HG02588 (cell line): ENCODE data around the gene ING3.

Experiments
- ATAC-seq: cut with Tn5 transposase; IDR thresholded peaks from one replicate; pipeline ENCODE4 v1.9.1; 2021; ENCODE audit warnings: mild to moderate bottlenecking, moderate library complexity; ENCODE audit not compliant: unreplicated experiment

The ING3 gene

DNA sequence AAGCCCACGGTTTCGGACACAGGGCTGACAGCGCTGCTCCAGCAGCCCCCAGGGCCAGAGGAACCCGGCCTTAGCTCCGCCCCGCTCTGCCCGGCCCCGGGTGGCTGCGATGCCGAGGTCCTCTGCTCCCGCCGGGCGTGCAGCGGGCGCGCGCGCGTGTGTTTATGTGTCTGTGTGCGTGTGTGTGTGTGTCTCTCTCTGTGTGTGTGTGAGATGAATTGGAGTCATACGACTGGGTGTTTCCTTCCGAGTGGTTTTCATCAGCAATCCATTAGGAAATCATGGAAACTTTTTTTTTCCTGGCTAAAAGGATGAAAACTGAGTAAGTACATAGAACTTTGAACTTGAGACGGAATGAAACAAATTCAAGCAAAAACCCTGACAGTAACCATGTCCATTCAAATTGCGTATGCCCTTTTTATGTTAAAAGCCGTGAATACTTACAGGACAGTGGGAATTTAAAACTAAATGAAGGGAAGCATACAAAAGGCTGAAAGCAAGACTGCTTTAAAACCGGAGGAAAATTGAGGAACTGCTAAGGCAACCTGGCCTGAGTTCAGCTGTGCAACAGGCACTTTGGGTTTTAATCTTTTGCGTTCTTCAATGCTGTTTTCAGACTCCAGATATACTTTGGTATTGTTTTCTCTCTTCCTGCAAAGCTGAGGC, 38.1 kb downstream of the ING3 start, which contains the start of gene CPED1:
CPED1 (plus strand) TSS at position 121 of the 666 bp plus-strand sequence. CDS start 911 bp downstream, outside the sequence.
- peak; percentile 70 for ATAC-seq

DNA sequence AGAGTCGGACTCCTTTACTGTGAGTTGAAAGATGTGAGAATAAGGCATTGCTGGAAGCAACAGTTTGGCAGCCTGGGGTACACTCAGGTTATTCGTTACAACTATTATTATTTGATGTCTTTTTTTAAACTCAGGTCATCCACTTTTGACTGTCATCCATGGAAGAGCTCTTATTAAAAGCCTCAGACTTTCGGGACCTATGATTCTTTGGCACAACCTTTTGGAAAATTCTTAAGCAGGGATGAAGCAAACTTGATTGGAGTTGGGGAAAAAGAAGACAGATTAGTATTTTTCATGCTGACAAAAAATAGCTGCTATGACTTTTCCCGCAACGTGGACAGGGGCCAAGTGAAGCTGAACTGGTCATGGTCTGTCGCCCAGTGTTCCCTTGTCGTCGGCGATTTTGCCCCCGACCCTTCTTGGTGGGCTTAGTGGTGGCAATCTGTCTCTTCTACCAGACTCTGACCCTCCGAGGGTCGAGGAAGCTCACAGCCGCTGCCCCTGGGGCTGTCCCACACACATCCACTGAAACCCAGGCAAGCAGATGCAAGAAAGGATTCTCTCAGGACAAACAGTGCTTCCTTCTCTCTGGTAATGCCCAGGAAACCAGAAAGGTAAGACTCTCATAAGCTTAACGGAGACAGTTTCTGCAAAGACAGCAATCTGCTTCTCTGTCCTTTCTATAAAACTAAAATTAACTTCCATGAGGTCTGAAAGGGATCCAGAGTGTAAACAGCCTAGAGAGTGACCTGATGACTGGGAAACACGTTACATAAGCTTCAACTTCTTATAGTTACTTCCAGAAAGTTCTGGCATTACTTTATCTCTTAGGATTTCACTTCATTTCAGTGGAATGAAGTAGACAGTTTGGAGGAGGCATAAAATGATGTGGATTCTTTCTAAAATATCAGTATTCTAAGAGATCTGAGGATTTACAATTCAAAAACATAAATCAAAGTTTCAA, 39.0 kb downstream of the ING3 start:
- ATAC-seq = no peak

DNA sequence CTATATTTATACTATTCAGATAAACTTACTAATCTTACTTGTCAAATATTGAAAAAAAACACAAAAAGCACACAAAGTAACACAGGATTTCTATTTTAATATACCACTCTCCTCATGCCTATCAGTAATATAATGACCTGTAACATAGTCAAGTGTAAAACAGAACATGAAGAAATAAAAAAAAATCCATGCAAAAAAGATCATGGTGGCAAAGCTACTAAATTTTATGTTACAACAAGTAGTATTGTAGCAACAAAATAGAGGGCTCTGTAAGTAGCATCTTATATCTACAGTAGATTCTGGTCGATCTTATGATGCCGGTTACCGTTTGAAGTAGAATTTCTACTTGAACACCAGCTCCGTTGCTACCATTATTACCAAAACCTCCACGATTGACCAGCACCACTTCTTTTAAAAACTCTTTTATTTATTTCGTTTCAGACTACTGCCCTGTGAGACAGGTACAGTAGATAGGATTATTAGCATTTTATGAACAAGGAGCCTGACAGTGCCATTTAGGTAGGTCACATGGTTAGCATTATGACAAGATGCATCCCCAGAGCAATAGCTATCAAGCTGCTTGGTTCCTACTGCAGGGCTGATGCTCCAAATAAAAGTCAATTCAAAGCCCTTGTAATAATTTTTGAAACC, 40.0 kb downstream of the ING3 start:
- ATAC-seq = no peak

DNA sequence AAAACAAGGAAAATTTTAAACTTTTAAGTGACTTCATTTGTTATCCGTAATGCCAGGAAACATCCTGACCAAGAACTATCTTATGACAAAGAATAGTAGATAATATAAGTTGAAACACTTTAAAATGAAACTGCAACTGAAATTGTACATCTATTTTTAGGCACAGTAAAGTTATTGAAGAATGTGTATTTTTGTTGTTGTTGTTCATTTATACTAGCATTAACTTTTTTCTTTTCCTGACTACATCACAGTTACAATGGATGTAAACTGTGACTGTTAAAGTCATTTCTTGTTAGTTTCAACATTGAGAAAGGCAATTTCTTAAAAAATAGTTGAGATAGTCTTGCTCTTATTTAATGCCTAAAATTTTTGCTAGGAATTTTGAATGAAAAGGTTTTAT, 40.6 kb downstream of the ING3 start:
- ATAC-seq = no peak

DNA sequence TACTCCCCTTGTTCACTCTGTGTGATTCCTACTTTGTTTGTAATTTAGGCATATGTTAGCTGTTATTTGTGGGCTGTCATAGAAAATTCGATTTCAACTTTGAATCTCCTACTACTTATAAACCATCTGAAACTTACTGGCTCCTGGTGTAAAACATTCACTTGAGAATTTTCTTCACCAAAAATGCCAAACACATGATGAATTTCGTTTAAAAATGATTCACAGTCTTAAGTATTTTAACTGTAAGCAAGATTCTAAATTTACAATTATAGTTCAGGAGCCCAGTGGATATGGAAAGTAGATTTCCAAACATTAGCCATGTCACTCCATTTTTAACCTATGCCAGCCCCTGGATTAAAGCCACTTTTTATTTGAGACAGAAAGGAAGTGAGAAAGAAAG, 41.0 kb downstream of the ING3 start:
- ATAC-seq = no peak

DNA sequence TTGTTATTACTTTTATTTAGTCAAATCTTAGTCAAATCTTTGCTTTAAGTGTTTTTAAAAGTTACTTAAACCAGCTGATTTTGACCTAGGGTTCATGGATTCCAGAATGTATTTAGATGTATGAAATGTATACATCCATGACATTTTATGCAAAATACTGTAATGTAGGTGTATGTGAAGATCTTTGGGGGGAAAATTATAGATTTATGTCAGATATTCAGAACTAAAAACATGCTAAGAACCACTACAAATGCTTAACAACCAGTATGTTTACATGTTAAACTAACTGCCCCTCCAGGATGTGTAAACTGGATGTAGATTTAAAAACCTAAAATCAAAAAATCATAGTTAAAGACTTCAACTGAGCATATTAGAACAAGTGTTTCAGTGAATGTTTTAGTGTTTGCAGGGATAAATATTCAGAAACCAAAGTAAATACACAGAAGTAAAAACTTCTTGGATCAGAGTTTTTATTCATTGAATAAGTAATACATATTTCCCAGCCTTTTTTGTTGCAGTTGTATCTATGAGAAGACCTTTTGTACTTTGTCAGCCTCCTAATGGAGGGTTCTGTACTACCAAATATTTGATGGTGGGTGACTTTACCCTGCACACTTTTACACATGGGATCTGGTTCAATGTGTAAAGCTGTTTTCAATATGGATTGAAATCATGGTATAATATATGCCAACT, 41.8 kb downstream of the ING3 start:
- ATAC-seq = no peak

DNA sequence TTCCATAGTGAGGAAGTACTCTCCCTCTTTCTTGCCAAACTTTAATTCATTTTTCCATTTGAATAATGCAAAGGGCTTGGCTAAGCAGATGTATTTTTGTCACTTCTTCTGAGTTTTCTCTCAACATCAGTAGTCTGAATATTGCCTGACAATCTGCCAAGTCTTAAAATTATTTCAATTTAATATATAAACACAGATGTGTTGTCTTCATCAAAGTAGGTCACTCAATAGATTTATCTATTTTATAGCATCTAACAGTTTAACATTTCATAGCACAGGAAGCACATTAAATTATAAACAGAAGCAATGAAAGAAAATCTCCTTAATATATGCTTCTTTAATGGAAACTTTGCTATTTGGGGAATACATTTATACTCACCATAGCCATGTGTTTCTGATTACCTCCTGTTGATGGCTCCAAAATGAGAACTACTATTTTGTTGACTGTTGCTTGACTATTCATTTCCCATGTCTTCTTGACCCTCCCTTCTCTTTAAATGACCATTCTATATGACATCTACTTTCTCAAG, 42.5 kb downstream of the ING3 start:
- no peak for ATAC-seq

DNA sequence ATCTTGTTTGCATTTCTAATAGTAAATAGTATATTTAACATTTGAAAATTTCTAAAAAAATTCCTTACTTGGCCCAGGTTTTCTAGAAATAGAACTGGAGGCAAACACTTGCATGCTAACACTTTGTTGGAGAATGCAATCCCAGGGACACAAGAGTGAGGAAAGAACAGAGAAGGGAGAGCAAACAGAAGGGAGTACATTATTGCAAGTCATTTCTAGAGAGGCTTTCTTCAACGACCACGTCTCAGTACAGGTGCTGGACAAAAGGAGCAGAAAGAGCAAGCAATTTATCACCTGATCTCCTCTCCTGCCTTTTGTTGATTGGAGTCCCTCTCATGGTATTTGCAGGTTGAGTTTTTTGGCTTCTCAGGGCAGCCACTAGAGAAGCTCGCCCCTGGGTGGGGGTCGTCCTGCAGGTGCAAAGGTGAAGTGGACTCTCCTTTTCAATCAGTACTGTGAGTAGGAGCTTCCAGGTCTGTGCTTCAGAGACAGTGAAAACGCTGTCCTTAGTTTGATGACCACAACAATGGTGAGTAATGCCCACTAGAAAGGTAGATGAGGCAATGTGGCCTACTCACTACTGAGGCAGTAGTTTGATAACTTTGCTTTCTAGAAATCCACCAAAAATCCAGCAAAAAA, 43.1 kb downstream of the ING3 start:
- no peak for ATAC-seq

DNA sequence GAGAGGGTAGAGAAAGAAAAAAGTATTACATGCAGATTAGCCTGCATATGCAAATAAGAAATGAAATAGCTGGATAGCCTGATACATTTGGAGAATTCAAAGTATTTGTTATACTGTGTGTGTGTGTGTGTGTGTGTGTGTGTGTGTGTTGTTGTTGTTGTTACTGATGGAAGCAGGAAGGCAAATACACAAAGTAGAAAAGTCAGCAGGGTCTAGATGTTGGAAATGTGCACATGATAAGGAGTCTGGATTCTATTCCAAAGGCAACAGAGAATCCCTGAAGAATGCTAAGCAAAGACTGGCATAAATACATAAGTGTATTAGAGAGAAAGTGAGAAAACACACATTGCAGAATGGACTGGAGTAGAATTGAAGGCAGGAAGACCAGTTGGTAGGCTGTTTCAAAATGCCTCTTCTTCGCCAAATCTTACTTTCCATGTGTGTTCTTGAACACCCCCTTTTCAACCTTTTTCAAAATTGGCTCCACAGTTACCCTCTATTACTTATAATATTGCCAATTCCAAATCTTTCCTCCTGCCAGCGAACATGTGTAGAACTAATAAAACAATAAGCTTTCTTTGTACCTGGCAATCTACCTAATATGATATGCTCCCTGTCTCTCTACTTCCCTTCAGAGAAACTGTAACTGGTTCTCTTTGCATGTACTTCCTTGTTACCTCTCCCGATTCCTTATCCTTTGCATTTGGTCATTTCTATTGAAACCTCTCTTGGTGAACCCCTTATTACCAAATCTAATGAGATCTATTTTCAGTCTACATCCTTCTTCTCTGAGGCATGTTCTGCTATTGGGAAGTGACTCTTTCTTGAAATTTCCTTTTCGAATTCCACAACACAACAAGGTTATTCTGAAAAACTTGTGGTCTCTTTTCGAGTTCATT, 44.2 kb downstream of the ING3 start:
- no peak for ATAC-seq

DNA sequence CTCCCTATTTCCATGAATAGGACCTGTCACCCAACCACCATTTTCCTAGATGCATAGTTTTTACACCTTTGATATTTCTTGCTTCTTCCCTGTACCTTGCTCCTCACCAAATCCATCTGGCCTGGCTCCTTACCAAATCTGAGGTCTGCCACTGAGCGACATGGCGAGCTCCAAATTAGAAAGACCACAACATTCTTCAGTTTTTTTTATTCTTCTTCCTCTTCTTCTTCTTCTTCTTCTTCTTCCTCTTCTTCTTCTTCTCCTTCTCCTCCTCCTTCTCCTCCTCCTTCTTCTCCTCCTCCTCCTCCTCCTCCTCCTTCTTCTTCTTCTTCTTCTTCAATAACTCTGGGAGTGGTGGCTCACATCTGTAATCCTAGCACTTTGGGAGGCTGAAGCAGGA, 45.1 kb downstream of the ING3 start:
- no peak for ATAC-seq

DNA sequence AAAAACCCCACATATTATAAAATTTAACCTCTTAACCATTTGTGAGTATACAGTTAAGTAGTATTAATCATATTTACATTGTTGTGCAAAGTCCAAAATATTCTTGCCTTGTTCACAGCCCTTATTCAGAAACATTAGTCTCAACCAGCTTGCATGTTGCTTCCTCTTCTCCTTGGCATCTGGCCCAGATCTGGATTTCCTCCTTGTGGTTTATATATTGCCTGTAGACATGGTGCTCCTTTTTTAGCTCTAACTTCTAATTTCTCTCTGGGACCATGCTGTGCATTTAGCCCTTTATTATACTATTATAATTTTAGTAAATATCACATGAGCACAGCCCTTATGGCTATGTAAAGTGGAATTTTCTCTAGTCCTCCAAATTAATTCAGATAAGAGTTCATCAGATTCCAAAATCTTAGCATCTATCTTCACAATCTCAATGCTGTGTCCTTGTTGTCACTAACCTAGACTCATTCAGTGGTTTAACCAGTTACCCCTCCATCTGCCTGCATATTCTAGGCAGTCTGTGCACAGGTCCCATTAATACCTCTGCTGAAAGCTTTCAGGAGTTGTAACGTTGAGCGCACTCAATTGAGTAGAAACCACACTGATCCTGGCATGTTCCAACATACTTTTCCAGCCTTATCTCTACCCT, 45.9 kb downstream of the ING3 start:
- ATAC-seq = no peak

DNA sequence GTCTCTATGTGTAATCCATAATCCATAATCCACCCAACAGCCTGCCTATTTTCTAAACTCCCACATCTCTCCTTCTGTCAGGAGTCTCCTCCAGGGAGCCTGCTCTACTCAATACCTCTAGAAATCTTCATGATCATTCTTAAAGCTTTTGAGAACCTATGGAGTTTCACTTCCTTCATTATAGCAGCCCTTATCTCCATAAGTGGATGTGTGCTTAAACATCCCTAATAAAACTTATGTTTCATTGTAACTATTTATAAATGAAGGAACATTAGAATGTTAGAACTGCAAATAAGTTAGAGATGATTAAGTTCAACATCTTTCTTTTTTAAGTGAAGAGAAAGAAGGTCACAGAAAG, 46.4 kb downstream of the ING3 start:
- ATAC-seq = no peak

DNA sequence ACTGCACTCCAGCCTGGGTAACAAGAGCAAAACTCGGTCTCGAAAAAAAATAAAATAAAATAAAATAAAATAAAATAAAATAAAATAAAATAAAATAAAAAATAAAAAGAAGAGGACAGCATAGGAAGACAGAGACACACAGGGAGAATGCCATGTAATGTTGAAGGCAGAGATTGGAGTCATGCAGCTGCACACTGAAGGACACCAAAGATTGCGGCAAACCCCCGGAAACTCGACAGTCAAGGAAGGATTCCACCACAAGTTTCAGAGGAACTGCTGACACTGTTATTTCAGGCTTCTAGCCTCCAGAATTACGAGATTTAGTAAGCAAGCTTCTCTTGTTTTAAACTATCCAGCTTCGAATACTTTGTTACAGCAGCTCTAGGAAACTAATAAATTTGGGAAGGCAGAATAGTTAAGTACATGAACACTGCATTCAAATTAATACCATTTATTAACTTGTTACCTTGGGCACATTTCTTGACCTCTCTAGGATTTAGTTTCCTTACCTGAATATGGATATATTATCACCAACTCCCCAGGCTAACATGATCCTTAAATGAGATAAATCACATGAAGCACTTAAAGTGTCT, 47.4 kb downstream of the ING3 start:
- ATAC-seq = no peak

DNA sequence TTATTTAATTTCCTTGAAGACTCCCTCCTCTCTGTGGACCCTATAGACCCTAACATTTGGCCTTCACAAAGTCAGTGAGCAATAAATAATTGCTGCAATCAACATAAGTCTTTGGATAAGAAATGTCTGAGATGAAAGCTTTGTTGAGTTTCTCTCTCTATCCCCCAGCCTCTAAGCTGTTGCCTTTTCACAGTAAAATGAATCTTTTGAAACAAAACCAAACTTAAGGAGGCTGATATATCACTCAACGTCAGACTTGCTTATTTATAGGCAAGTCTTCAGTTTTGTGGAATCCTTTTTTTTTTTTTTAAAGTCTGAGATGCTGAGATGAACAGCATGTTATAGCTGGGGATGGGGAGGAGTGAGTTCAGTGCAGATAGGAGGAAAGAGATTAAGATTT, 47.9 kb downstream of the ING3 start:
- ATAC-seq = no peak

DNA sequence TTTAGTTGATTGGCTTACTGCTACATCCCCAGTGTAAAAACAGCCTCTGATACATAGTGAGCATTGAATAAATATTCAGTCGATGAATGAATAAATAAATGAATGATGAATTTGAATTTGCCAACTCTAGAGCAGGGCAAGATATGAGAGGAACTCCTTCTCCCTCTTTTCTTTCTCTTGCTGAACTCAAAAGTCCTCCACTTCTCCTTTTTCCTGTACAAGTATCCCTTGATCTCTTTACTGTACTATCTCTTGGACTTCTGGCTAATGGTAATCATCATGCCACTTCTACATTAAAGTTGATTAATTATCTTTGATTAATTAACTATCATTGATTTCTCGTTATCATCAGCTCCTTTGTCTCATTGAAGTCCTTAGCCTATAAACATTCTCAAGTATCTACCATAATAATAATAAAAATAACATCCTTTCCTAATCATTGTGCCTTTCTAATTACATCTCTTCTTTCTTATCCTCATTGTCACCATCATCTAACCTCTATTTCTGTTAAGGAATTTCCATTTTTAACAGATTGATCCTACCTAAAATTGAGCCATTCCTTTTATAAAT, 48.5 kb downstream of the ING3 start:
- ATAC-seq = no peak

DNA sequence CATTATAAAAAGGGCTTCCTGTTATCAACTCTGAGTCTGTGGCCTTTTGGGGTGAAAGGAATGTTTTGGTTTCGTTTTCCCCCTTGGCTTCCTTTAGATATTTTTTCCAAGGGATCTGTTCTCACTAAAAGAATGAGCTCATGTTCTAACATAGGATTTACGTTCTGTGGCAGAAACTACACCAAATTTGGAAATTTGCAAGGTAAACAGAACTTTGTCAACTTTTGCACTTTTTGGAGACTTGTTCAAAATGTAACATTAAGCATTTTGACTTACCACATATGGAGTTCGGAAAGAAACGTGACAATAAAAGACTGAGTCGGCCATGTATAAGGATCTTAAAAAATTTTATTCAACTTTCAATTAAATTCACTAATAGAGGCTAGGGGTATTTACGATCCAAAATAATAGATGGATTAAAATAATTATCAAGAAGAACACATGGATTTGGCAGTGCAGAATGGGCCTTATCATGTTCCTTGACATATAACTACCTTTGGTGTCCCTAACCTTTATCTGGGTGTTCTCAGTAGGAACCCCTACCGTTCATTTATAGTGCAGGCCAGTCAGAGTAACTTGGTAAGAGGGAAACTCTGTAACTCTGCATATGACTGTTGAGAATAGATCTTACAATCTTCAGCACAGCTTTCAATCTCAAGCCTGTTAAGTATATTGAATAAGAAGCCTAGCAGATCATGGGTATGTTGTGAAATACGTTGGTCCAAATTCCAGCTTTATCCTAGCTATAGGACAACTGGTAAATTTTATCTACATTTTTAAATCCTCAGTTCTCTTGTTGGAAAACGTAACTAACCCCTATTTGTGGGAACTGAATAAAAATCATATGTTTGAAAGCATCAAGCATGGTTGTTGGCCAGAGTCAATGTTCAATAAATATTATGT, 49.8 kb downstream of the ING3 start:
- no peak for ATAC-seq

DNA sequence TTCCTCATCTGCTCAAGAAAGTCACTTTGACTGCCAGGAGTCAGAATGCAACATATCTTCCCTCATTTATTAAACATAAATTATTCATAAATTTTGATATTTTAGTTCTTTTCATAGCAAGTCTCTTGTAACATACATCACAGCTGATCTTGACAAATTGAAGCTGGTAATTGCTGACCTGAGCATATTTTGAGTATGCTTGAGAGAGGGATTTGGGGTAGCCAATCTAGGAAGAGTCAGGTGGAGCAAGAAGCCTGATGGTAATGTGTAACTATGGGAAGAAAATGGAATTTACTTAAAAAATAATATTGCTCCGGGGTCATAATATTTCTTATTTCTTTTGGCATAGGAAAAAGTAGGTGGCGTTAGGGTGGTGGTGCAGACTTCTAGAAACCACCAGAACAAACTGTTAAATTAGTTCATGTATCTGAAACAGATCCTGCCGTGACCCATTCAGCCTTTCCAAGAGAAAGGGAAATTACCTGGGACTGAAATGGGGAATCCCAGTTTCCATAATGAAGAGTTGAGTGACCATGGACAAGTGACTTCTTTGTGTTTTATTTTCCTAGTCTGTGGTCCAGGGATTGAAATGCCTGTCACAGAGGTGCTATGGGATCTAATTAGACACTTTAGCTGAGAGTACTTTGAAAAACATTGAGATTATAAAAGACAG, 50.8 kb downstream of the ING3 start:
- ATAC-seq = no peak
